Limb (tissue), 2 donors: Measurements from ENCODE around the gene QARS1.

ENCODE experiments used
- DNase-seq, 2 donors: peaks; one replicate each; pipeline ENCODE4 v3.0.0-alpha.2; 2016; ENCODE audit errors: extremely low spot score in 2 of 2

QARS1 gene

DNA sequence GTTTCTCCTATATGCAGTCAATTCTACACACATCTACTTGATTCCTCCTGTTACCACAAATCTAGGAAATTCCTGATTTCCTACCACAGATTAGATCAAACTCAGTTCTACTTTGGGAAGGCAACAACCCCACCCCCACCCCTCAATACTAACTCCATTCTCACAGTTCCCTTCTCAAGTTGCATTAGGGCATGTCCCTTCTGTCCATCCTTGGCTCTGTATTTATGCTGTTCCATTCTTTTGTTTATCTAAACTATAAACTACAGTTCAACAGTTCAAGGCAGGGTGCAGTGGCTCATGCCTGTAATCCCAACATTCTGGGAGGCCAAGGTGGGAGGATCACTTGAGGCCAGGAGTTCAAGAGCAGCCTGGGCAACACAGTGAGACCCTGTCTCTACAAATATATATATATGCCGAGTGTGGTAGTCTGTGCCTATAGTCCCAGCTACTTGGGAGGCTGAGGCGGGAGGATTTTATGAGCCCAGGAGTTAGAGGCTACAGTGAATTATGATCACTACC lies 50.2 kb downstream of the QARS1 start:
- no peak for DNase-seq

- no peak for DNase-seq
Observed at GRCh38 chr3:49053543-49053942, 51.0 kb downstream of the QARS1 start.
